C4-2B (cell line): Measurements from ENCODE around the gene MED12L.

Experiments
- H3K27ac ChIP-seq: fragments of 450-650 bp; 2 replicates; pipeline ENCODE4 v1.5.1; 2017
- CTCF ChIP-seq: fragments of 450-650 bp; conservative IDR thresholded peaks from 2 replicates; pipeline ENCODE4 v1.5.1; 2017; ENCODE audit warnings: mild to moderate bottlenecking
- ZFX ChIP-seq: fragments of 450-650 bp; IDR thresholded peaks from 2 replicates; pipeline ENCODE4 v1.6.1; 2017

MED12L gene

GRCh38 chr3:151082880-151083838 is 2.3 kb upstream of the MED12L start:
- no peak for TF ChIP-seq ZFX
- no peak for TF ChIP-seq CTCF

GRCh38 chr3:151084893-151085226 is 604 bp upstream of the MED12L start:
- H3K27ac ChIP-seq = peak overlapping the region; percentile 10; the same call in 1 of the 2 replicates
- TF ChIP-seq ZFX (no peak), CTCF (no peak)

More at GRCh38 chr3:151082880-151083838, 2.3 kb upstream of the MED12L start:
- no peak overlapping the region for H3K27ac ChIP-seq

GRCh38 chr3:151085889-151086483 is 522 bp downstream of the MED12L start:
- H3K27ac ChIP-seq = peak overlapping the region; percentile 10; the same call in 1 of the 2 replicates
- TF ChIP-seq ZFX (no peak), CTCF (no peak)

- peak overlapping the region; percentile 10; the same call in 1 of the 2 replicates for H3K27ac ChIP-seq
- TF ChIP-seq CTCF = peak; percentile 68
- no peak for TF ChIP-seq ZFX
These were observed 1.3 kb downstream of the MED12L start for GRCh38 chr3:151086484-151087456.

- H3K27ac ChIP-seq = no peak overlapping the region
- TF ChIP-seq ZFX = no peak
- no peak for TF ChIP-seq CTCF
These were observed 2.2 kb downstream of the MED12L start for GRCh38 chr3:151087648-151088047.

- TF ChIP-seq CTCF (no peak), ZFX (peak; percentile 24; the same call in 1 of the 2 replicates)
- H3K27ac ChIP-seq = no peak overlapping the region
These were observed 6.4 kb downstream of the MED12L start for GRCh38 chr3:151091685-151092345.
